IPS-15b (cell line): ENCODE results near the gene ARHGEF38.

Source experiments
- H3K27me3 ChIP-seq: one replicate; pipeline ENCODE4 v1.6.1; 2013; ENCODE audit warnings: low read length; ENCODE audit not compliant: control insufficient read depth, insufficient read depth
- H3K36me3 ChIP-seq: one replicate; pipeline ENCODE4 v1.6.1; 2013; ENCODE audit warnings: low read length; ENCODE audit not compliant: control insufficient read depth, insufficient read depth
- H3K4me1 ChIP-seq: one replicate; pipeline ENCODE4 v1.6.1; 2013; ENCODE audit warnings: mild to moderate bottlenecking, low read length; ENCODE audit not compliant: control insufficient read depth, insufficient read depth
- H3K4me3 ChIP-seq: one replicate; pipeline ENCODE4 v1.5.1; 2013; ENCODE audit warnings: low read depth, low read length
- H3K9ac ChIP-seq: one replicate; pipeline ENCODE4 v1.6.1; 2013; ENCODE audit warnings: low read depth, mild to moderate bottlenecking, low read length
- H3K9me3 ChIP-seq: one replicate; pipeline ENCODE4 v1.6.1; 2013; ENCODE audit warnings: mild to moderate bottlenecking, low read length; ENCODE audit not compliant: control insufficient read depth, insufficient read depth

ARHGEF38 gene

DNA sequence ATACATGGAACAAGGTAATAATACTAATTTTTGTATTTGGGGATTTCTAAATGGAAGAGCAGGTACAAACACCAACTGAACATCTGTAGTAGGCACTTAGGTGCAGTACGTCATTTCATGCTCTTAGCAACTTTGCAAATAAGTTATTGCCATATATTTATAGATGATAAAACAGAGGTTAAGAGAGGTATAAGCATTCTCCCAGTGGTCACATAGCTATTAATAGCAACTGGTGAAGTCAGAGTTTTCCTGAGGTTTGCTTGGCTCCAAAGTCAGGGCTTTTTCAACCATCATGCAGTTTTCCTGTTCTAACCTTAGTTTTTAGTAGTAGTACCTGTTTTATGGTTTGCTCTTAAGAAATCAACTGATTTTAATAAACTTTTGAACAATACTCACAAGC is 10.9 kb downstream of the ARHGEF38 start:
- H3K9me3 ChIP-seq = no peaks in the 10 kb centered on the region
- H3K9ac ChIP-seq = no peak overlapping the region
- H3K36me3 ChIP-seq = no peaks in the 10 kb centered on the region
- no peak overlapping the region for H3K4me3 ChIP-seq
- peaks cover 59% of the 10 kb centered on the region for H3K27me3 ChIP-seq
- no peaks in the 10 kb centered on the region for H3K4me1 ChIP-seq

DNA sequence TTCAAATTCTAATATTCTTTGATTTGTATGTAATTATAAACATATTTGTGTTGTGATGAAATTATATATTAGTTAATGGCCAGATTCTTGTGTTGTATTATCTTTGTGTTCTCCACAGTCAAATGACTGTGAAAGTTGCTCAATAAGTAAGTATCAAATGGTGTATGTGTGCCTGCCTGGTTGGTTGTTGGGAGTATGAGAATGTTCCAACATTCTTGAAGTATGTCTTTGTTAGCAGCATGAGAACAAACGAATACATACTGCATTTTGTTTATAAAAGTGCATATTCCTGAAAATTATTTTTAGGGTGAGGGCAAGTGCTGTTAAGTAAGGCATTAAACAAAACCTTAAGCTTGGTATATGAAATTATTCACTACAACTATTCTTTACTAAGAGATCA is 16.2 kb downstream of the ARHGEF38 start:
- H3K9ac ChIP-seq = no peak overlapping the region
- peaks cover 10% of the 10 kb centered on the region for H3K27me3 ChIP-seq
- no peak overlapping the region for H3K4me3 ChIP-seq
- H3K36me3 ChIP-seq = no peaks in the 10 kb centered on the region
- H3K9me3 ChIP-seq = no peaks in the 10 kb centered on the region
- H3K4me1 ChIP-seq = no peaks in the 10 kb centered on the region

DNA sequence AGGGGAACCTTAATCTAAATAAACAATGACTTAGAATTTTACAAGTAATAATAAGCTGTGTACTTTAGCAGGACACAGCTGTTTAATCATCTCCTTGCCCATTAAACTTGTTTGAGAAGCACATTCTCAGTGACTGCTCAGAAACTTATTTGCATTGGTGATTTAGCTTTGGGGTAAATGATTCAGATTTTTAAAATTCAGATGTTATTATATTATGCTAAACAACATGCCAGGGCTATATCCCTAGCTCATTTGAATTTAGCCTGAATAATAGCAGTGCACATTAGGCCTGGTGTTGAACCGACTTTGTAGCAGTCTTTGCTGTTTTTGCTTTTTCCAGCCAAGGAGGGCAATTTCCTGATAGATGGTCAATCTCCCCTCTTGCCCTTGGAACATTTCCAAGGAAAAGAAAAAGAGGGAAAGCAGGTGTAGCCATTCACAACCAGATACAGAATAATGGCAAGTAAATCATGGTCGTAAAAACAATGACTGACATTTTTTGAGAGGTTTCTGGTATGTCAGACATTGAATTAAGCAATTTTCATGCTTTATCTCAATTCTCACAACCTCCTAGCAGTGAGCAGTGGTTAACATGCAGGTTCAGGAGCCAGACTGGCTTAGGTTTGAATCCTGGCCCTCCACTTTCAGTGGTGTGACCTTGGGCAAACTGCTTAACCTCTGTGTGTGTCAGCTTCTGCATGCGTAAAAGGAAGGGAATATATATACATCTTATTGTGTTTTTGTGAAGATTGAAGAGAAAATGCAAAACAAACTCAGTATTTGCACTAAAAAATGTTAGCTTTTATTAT is 16.8 kb downstream of the ARHGEF38 start:
- H3K9ac ChIP-seq = no peak overlapping the region

DNA sequence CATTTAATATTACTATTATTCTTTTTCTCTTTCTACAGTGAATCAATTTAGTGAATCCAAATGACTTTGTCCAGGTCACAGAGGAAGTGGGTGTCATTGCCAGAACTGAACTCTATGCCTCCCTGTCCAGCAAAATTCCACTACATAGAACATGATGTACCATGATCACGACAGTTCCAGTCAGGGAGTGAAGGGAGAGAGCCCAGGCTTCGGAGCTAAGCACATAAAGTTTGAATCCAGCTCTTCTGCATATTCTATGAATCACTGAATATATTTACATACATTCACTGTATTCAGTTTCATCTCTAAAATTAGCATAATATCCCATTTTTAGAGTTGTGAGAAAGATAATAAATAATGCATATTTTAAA is 17.4 kb downstream of the ARHGEF38 start:
- Histone ChIP-seq H3K36me3 (no peaks in the 10 kb centered on the region), H3K9me3 (no peaks in the 10 kb centered on the region), H3K27me3 (peaks cover 7% of the 10 kb centered on the region), H3K4me1 (no peaks in the 10 kb centered on the region), H3K9ac (no peak overlapping the region), H3K4me3 (no peak overlapping the region)

More for the DNA sequence above, 16.8 kb downstream of the ARHGEF38 start:
- Histone ChIP-seq H3K27me3 (peaks cover 7% of the 10 kb centered on the region), H3K36me3 (no peaks in the 10 kb centered on the region), H3K4me3 (no peak overlapping the region), H3K9me3 (no peaks in the 10 kb centered on the region), H3K4me1 (no peaks in the 10 kb centered on the region)

DNA sequence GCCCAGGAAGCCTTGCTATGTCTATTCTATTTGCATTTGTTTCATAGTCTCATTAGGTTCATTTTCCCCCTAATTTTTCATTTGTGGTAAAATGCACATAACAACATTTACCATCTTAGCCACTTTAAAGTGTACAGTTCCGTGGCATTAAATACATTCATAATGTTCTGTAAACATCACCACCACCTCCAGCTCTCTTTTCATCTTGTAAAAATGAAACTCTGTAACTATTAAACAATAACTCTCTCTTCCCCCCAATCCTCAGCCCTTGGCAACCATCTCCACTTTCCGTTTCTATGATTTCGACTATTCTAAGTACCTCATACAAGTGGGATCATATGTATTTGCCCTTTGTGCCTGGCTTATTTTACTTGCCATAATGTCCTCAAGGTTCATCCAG is 19.9 kb downstream of the ARHGEF38 start:
- no peaks in the 10 kb centered on the region for H3K36me3 ChIP-seq
- H3K4me1 ChIP-seq = no peaks in the 10 kb centered on the region
- no peaks in the 10 kb centered on the region for H3K27me3 ChIP-seq
- no peaks in the 10 kb centered on the region for H3K9me3 ChIP-seq
- no peak overlapping the region for H3K9ac ChIP-seq
- H3K4me3 ChIP-seq = no peak overlapping the region

DNA sequence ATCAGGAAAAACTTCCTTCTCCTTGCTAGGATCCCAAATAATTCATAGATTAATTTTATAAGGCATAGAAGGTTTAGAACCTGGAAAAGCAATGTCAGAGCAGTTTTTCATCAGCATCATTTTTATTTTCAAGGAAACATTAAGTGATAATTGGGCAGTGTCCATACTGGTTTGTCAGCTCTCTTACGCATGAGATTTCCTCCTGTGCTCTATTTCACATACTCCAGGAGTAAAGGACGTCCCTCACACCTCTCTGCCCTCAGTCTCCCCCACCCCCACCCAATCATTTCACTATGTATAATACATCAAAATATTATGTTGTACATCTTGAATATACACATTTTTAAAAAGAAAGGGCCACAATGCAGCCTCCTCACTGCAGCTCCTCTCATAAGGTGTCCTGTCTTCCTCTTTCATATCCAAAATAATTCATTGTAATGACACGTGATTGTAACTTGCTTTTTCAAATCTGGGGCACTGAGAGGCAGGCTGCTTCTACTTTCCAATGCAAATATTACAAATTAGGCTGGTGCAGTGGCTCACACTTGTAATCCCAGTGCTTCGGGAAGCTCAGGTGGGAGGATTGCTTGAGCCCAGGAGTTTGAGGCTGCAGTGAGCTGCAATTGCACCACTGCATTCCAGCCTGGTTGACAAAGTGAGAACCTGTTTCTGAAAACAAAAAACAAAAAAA is 34.4 kb downstream of the ARHGEF38 start:
- H3K36me3 ChIP-seq = no peaks in the 10 kb centered on the region
- no peaks in the 10 kb centered on the region for H3K4me1 ChIP-seq
- no peaks in the 10 kb centered on the region for H3K9me3 ChIP-seq
- no peak overlapping the region for H3K9ac ChIP-seq
- no peak overlapping the region for H3K4me3 ChIP-seq
- no peaks in the 10 kb centered on the region for H3K27me3 ChIP-seq

DNA sequence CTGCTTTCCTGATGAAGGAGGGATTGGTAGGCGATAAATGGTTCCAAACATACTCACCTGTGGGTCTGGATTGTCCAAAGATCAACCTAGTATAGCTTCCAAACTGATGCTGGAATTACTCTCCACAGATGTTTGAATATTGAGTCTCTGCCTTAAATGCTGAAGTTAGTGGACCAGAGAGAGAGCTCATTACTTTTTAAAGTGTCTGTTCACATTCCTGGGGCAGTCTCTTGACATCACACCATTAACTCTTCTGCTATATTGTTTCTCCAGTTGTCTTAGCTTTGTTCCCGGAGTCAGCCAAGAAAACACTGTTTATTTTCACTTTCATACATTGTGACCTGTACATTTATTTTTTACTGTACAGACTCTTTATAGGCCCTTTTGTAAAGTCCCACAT is 35.4 kb downstream of the ARHGEF38 start:
- no peaks in the 10 kb centered on the region for H3K27me3 ChIP-seq
- H3K36me3 ChIP-seq = no peaks in the 10 kb centered on the region
- no peaks in the 10 kb centered on the region for H3K4me1 ChIP-seq
- no peaks in the 10 kb centered on the region for H3K9me3 ChIP-seq
- H3K4me3 ChIP-seq = no peak overlapping the region
- H3K9ac ChIP-seq = no peak overlapping the region

DNA sequence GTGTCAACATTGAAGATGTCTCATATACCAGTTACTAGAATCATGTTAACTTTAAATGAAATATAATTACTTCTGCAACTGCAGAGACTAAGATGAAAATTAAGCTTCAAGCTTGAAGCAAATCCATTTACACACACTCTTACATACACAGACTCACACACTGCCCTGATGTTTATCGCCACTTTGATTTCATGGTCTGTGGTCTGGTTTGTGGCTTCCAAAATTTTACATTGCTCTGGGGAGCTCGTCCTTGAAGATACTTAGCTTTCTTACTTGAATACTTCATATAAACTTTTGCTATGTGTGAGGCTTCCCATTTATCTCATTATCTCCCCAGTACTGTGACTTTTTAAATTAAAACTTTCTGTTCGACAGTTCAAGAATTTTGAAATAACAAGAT is 35.8 kb downstream of the ARHGEF38 start:
- Histone ChIP-seq H3K4me1 (no peaks in the 10 kb centered on the region), H3K36me3 (no peaks in the 10 kb centered on the region), H3K4me3 (no peak overlapping the region), H3K9ac (no peak overlapping the region), H3K27me3 (no peaks in the 10 kb centered on the region), H3K9me3 (no peaks in the 10 kb centered on the region)

DNA sequence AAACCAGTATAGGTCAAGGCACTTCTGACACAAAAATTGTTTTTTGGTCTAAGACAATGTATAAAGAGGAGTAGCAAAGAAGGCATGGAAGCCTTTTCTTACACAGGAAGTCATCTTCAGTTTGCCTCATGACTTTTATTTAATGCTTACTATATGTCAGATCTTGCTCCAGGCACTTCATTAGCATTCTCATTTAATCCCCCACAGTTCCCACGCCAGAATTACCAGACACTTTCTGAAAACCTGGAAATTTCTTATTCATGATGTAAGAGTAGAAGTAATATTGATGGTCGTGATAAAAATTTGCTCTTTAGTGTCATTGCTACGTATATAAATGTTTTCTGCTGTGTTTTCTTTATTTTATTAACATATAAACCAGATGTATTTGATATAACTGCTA is 39.2 kb downstream of the ARHGEF38 start:
- H3K4me3 ChIP-seq = no peak overlapping the region
- no peaks in the 10 kb centered on the region for H3K9me3 ChIP-seq
- no peaks in the 10 kb centered on the region for H3K27me3 ChIP-seq
- no peaks in the 10 kb centered on the region for H3K36me3 ChIP-seq
- no peak overlapping the region for H3K9ac ChIP-seq
- no peaks in the 10 kb centered on the region for H3K4me1 ChIP-seq

DNA sequence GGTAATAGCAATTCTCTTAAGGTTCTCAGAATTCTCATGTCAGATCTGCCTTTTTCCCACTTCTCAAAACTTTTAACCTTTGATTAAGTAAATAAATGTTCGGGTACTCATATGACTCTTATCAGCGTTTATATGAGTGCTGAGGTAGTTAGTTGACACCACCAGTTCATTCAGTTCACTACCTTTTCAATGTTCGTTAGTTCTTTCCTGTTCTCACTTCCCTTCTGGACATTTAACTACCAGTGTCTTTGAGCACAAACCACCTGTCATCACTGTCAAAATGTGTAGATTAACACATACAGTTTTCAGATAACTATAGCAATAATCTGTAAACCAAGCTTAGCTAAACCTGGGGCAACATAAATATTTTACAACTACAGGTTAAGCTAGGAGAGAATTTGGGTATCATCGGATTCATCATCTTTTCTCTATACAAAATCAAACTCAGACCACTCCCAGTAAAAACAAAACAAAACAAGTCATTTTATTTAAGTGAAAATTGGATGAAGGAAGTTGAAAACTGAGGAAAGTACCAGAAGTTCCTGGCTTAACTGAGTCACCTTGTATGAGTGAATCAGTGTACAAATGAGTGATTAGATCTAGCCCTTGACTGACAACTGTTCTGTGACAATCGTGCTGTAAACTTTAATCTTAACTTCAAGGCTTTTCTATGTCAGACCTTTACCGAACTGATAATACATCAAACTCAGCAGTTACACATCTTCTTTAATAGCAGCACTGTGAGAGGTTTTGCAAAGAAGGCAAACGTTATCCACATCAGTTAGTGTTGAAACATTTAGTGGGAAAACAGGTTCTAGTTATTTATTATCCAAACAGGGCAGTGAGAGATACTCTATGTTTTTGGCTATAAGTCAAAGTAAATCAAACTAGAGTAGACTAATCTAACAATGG is 41.9 kb downstream of the ARHGEF38 start:
- no peak overlapping the region for H3K9ac ChIP-seq
- H3K4me3 ChIP-seq = no peak overlapping the region
- no peaks in the 10 kb centered on the region for H3K27me3 ChIP-seq
- no peaks in the 10 kb centered on the region for H3K4me1 ChIP-seq
- no peaks in the 10 kb centered on the region for H3K36me3 ChIP-seq
- H3K9me3 ChIP-seq = no peaks in the 10 kb centered on the region

DNA sequence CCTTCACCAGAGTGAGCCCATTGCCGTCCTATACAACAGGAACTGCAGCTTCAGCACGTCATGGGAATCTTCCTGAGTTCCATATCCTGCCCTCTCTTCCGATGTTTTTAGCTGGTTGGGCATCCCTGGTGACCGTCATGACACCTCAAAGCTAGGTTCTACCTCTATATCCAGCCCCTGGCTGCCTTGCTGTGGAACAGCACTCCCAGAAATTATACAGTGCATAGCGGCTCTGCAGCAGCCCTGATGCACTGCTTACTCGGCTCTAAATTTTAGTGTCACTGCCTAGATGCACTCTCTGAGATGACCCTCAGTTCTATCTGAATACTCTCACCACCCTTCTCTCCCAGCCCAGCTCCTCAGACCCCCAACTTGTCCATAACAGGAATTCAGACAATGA is 44.3 kb downstream of the ARHGEF38 start:
- Histone ChIP-seq H3K9me3 (no peaks in the 10 kb centered on the region), H3K27me3 (no peaks in the 10 kb centered on the region), H3K4me1 (no peaks in the 10 kb centered on the region), H3K36me3 (no peaks in the 10 kb centered on the region), H3K4me3 (no peak overlapping the region), H3K9ac (no peak overlapping the region)
